GM21717 (cell line): ENCODE data around the gene COX6B2.
A peak's percentile ranks its signal among the peaks of the same experiment; 100 is the strongest.
"Not testable (repeated sequence)": the region's sequence is repeated elsewhere in the genome, so short reads cannot be mapped to it uniquely, and the experiment has no call there.

ENCODE experiments used
- ATAC-seq: cut with Tn5 transposase; IDR thresholded peaks from one replicate; pipeline ENCODE4 v1.9.1; 2021; ENCODE audit warnings: mild to moderate bottlenecking, moderate library complexity; ENCODE audit not compliant: unreplicated experiment

COX6B2 gene

DNA sequence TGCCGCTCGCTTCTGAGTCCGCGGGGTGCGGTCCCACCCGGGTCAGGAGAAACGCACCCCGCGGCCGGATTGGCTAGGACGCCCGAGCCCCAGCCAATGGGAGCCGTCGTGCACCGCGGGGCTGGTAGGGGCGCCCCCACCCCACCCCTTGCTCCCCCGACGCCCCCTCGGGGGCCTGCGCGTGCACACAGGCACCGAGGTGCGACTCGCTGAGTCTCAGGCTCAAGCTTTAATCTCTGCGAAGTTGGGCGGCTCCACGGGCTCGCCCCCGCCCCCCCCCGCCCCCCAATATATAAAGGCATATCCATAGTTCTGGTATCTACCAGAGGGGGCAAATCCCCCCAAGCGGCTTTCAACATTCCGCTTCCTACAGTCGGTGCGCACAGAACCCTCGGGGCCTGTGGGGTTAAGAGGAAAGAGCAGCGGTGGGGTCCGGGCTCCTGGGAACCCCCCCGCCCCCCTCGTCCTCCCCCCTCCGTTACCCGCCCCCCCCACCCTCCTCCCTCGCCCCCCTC, at the start of gene COX6B2:
TSS of gene COX6B2 (minus strand) at position 22 of the 515 bp plus-strand sequence. CDS start 198 bp downstream, outside the sequence.
- no peak for ATAC-seq

DNA sequence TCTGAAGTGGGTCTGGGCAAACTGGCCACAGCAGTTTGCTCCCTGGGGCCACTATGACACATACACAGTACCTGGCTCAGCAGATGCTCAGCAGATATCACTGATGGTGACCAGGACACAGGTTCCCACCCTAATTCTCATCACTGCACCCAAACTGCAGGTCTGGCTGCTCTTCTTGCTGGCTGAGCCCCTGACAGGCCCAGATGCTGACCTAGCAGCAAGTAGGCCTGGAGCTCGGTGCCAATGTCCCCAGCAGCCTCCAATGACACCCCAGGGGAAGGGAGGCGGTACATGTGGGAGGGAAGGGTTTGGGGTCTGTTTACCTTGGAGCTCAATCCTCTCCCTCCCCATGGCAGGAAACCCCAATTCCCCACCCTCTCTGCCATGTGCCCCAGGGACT, 48.0 kb upstream of the COX6B2 start:
- no peak for ATAC-seq

DNA sequence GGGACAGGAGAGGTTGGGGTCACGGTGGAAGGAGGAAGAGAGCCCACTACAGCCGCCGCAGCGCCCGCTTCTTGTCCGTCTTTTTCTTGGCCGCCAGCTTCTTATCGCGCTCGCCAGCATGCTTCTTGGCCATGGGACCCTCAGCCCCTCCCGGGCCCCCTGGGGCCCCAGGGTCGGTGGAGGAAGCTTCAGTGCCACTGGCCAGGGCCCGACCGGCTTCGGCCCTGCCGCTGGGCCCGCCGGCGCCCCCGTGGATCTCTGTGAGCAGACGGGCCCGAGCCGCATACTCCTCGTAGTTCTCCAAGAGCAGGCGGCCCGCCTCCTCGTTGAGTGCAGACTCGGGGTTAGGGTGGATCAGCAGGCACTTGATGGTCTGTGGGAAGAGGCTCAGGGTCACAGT, 46.9 kb upstream of the COX6B2 start:
- ATAC-seq, result not testable (repeated sequence)

- no peak for ATAC-seq
Observed at GRCh38 chr19:55400281-55401087, 46.0 kb upstream of the COX6B2 start.

DNA sequence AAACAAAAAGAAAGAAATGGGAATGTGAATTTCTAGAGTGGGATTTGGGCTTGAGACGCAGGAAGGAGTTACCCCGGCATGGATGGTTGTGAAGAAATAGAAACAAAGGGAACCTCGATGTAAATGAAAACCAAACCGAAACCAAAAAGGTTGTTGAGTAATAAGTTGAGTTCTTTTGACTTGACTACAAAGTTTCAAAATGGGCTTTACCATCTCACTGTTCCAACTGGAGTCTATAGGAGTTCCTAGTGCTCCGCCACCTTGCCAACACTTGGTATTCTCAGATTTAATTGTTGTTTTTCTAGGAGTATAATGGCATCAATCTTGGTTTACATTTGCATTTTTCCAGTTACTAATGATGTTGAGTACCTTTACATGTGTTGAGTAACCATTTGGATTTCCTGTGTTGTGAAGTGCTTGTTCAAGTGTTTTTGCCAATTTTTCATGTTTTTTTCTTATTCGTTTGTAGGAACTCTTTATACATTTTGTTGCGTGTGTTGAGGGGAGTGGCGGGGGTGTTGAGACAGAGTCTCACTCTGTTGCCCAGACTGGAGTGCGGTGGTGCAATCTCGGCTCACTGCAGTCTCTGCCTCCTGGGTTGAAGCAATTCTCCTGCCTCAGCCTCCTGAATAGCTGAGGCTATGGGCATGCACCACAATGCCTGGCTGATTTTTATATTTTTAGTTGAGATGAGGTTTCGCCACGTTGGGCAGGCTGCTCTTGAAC, 43.8 kb upstream of the COX6B2 start:
- no peak for ATAC-seq

- no peak for ATAC-seq
Observed at GRCh38 chr19:55392820-55393761, 38.6 kb upstream of the COX6B2 start.

GRCh38 chr19:55391702-55392615, 37.4 kb upstream of the COX6B2 start:
- no peak for ATAC-seq

DNA sequence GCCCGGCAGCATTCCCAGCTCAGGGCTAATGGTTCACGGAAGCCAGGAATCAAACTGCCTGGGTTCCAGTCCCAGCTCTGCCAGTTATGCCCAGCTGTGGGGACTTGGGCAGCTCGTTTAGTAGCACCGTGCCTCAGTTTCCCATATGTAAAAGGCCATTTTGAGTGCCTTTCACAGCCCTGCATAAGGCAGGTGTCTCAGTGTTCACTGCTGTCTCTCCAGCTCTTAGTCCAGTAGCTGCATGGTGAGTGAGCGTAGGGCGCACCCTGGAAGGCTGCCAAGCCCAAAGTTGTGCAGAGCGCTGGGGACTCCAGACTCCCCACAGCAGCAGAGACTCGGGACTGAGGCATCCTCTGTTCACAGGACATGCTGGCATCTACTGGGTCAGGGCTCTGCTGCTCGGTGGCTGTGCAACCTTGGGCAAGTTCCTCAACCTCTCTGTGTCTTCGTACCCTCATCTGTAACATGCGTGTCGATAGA, 36.7 kb upstream of the COX6B2 start:
- ATAC-seq, result no peak

GRCh38 chr19:55390461-55390880, 36.0 kb upstream of the COX6B2 start:
- ATAC-seq, result no peak

GRCh38 chr19:55389386-55390317, 35.1 kb upstream of the COX6B2 start:
- ATAC-seq, result no peak

DNA sequence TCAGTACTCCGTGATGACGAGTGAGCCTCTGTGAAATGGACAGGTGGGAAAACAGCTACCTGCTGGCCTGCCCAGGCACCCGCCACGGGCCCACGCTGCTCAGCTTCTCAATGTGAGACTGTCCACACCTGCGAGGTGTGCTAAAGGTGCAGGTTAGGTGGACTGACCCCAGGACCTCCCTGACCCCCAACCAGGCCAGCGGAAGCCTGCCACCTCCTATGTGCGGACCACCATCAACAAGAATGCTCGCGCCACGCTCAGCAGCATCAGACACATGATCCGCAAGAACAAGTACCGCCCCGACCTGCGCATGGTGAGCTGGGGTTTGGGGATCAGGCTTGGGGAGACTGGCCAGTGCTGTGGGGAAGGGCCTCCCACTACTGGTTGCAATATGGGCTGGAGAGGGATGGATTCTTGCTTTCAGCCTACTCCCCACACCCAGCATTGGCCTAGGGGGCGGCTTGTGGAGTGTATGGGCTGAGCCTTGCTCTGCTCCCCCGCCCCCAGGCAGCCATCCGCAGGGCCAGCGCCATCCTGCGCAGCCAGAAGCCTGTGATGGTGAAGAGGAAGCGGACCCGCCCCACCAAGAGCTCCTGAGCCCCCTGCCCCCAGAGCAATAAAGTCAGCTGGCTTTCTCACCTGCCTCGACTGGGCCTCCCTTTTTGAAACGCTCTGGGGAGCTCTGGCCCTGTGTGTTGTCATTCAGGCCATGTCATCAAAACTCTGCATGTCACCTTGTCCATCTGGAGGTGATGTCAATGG, 33.4 kb upstream of the COX6B2 start:
- no peak for ATAC-seq

GRCh38 chr19:55386493-55386971, 32.0 kb upstream of the COX6B2 start:
- ATAC-seq, result no peak

DNA sequence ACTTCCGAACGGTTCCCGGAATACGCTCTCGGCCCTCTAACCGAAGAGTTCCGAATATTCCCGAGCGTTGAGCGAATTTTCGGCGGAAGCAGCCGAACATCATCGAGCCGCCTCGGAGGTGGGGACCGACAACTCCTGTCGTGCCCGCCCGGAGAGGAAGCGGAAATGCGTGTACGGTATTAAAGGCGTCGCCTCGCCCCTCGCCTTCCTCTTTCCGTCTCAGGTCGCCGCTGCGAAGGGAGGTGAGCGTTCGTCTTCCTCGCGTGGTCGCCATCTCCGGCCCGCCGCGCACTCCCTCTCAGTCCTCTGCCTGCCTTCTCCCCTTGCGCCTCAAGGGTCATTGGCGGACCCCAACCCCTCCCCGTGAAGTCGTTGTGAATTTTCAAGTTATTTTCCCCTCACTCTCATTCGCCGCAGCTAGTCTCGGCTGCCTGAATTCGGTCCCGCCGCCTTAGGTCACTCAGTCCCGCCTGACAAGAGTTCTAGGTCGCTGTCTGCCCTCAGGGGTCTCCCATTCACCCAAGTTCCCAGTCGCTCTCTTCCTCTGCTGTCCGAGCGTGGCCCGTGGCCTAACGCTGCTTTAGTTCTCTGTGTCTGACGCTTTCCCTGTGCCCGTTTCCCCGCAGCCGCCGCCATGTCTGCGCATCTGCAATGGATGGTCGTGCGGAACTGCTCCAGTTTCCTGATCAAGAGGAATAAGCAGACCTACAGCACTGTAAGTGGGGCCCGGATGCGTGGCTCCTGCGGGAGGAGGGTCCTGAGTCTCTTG, 31.4 kb upstream of the COX6B2 start, which contains the start of gene RPL28:
TSS of gene RPL28 (plus strand) at position 209 of the 769 bp plus-strand sequence. CDS start at position 635, 426 bp downstream.
- ATAC-seq, result peak; percentile 39

DNA sequence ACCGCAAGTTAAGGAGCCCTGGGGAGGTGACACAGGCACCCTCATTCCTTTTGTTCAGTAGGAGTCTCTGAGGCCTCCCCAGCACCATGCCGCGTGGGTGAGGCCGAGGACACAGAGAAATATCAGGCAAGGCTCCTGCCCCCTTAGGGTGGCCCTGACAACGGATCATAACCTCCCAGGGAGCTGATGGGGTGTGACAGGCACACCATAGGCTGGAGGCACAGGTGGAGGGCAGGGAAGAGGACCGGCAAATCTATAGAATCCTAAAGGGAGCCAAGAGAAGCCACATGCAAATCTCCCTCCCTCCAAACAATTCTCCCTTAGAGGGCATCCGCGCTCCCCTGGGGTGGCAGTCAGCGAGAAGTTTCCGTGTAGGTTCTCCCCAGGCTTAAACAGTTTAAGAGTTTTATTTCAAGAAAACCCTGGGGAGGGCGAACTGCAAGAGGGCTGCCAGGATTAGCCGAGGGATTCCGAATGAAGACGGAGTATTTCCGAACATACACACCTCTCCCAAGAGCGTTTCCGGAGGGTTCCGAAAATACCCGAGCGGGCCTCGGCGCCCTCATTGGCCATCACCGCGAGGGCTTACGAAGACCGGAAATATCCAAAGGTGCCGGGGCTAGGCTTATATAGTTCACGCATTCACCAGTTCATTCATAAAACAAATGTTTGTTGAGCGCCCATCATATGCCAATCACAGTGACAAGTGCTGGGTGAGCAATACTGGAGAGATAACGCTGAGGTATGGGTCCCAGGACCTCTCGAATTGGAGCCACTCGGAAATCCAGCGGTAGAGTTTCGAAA, 30.6 kb upstream of the COX6B2 start:
- ATAC-seq, result peak; percentile 48

DNA sequence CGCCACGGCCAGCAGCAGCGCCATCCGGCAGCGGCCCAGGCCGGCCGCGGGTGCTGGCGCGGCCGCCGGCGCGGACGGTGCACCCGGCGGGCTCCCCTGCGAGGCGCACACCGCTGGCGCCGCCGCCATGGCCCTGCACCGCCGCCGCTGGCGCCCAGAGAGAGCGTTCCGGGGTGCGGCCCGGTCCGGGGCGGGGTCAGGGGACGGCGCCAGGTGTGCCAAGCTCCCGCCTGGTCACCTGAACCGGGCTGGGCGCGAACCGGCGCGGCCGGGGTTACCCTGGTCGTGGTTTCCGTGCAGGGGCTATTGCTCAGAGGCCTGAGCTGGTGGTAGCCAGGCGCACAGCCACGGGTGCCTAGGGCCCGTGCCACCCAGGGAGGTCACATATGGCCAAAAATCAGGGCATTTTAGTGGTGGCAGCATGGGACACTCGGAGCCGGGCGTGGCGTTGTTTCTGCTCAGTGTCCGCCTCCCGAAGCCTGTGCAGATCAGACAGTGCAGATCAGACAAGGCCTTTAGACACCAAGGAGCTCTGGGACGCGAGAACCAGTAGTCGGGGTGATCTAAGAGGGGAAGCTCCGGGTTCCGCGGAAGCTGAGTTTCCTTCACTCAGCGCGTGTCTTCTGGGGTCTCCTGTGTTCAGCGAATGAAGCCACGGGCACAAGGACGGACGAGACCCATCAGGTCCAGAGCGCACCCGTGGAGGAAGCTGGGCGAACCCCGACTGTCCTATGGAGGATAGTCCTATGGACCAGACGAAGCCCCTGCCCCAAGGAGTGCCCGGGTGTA, 29.8 kb upstream of the COX6B2 start, which contains the start of gene TMEM238:
TSS of gene TMEM238 (minus strand) at position 162 of the 789 bp plus-strand sequence. CDS start at position 129, 33 bp downstream.
- ATAC-seq, result peak; percentile 4
